CD4-positive, alpha-beta T cell treated with Interleukin-10 for 1 hour (primary cell): Measurements from ENCODE around the gene KCTD5.
"Not testable (repeated sequence)": the region's sequence is repeated elsewhere in the genome, so short reads cannot be mapped to it uniquely, and the experiment has no call there.

Source experiments
- DNase-seq: peaks from one replicate; pipeline ENCODE4 v3.0.0-alpha.2; 2020

Gene KCTD5

DNA sequence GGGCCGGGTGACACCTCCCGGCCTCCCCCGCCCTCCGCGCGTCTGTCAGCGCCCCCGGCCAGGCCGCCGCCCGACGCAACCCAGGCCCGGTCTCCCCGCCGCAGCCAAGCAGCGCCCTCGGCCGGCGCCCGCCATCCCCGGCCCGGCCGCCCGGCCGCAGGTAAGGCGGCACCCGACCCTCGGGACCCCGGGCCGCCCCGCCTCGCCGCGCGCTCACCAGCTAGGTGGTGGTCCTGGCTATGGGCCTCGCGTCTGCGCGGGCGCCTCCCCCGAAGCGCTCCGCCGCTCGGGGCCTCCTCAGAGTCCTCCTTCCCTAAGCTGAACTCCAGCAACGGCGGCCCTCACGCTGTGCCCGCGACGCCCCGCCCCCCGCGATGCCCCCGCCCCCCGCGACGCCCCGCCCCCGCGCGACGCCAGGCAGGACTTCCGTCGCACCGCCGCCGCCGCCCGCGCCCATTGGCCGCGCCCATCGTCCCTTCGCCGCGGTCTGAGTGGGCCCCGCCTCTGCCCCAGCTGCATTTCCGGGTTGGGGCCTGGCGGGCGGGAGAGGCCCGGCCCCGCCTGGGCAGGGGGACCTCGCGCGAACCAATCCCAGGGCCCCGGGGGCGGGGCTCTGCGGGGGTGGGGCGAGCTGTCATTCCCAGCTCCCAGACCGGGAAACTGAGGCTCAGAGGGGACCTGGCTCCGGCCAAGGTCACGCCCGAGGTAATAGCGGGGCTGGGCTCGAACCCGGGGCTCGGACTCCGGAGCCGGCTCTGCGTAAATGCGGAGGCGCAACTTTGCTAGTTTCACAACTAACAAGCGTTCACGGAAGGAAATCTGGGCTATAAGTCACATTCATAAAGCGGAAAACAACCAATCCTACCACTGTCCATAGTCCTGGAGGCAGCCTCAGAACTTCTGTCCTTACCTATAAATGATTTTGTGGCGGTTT, 9.0 kb upstream of the KCTD5 start:
- peak; percentile 97 for DNase-seq

DNA sequence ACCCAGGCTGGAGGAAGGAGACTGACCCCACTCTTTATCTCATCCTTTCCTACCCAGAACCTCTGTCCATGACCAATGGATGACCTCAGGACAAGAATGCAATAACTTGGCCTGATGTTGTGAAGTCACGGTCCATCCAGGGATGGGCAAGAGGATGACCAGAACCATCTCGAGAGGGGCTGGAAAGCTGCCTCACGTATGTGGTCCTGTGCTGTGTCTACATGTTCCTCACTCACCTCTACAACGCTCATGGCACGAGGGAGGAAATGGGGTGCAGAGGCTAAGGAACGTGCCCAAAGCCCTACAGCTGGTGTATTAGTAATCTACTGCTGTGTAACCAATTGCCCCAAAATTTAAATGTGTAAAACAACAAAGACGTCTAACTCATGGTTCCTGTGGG, 7.3 kb upstream of the KCTD5 start:
- DNase-seq = no peak

GRCh38 chr16:2675714-2676113, 6.6 kb upstream of the KCTD5 start:
- no peak for DNase-seq

GRCh38 chr16:2676937-2677336, 5.4 kb upstream of the KCTD5 start:
- not testable (repeated sequence) for DNase-seq

DNA sequence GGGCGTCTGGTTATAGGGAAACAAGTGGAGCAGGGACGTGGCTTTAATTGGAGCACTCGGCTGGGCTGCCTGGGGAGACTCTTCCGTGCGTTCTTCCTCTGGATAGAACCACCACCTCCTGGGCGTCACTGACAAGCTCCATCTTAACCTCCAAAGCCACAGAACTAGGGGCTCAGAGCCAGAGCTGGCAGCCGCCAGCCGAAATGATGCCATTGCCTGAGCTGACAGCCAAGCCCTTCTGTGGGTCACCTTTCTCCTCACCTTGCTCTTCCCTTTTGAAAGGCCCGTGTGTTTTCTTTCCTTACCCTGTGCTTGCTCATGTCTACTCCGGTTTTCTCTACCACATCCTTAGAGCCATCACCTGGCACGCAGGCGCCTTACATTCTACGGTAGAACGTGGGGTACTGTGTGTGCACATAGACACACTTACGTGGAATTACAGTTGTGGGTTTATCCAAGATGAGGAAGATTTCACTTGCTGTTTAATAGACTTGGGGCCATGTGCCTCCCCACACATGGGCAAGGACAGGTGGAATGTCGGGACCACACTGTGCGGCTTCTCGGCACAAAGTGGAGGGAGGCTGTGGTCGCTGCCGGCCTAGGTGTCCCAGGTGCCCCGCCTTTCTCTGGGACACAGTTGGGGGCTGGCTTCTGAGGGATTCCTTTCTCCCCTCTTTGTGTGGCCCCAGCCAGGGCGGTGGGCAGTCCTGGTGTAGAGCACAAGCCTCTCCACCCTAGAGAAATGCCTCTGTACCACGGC, 3.9 kb upstream of the KCTD5 start:
- DNase-seq = not testable (repeated sequence)

DNA sequence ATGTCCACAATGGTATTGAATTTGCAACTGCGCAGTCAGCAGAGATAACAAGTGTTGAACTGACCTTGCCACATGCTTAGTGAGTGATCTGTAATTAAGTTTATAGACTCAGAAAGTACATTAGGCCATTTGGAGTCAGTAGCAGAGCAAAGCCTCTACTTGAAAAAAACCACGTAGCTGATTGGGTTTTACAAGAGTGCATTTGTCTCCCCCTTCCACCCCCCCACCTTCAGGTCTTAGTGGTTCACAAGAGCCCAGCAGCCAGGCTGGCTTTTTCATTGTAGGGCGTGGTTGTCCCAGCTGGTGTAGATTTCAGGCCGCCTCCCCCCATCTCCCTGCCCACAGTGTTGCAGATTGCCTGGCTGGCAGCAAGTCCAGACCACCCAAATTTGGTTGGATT, 2.4 kb upstream of the KCTD5 start:
- not testable (repeated sequence) for DNase-seq

DNA sequence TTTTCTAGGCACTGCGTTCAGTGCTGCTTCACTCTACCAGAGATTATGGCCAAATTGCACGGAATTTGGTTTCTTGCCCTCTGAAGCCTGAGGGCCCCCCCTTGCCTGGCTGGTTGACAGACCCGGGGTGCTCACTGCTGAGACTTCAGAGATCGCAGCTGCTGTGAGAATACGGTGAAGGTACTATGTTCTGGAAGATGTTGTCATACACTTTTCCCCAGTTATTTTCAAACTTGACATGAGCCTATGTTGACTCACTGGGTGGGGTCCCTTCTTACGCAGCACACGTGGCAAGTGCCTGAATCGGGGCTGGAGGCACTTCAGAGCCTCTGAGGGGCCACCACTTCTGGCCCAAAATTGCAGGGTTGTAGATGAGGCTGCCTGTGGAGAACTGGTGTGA, 2.0 kb upstream of the KCTD5 start:
- DNase-seq = not testable (repeated sequence)

DNA sequence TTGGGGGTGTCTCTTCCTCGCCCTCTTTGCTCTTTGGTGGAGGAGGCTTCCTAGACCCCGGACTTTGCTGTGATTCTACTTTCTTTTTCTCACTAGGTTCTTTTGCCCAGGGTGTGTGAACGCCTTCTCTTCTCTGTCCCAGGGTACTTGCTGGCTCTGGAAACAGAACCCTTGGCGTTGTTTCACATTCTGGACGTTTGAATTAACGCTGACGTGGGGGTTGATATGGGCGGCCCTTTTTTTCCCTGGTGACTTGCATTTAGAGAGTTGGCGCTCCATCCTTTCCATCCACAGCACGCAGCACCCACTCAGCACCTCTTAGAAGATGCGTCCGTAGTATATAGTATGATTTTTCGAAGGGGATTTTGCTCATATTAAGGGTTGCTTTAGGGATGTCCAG, 718 bp downstream of the KCTD5 start:
- DNase-seq = not testable (repeated sequence)

GRCh38 chr16:2686075-2686474, 3.8 kb downstream of the KCTD5 start:
- not testable (repeated sequence) for DNase-seq

DNA sequence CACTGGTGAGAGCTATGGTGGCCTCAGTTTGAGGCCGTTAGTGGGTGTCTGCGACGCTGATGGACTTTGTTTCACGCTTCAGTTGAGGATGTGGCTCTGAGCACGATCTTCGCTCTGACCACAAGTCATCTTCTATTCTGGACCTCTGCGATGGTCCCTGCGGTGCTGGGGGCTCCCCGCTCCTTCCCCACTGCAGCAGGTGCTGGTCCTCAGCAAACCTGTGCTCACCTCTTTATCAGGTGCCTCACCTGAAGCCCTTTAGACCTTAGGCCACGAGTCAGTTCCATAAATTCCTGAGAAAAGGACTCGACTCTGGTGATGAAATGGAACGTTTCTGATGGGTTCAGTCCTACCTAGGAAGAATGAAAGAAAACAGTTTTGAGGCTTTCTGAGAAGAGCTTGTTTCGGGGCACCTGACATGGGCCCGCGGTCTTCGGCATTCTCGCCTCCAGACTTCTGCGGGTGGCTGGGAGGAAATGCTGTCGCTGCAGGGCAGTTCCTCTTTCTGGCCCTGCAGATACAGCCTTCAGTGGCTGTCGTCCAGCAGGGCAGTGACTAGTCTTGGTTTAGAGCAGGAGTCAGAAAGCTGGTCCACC, 4.7 kb downstream of the KCTD5 start:
- DNase-seq = peak; percentile 22

- DNase-seq = no peak
These were observed 5.4 kb downstream of the KCTD5 start for GRCh38 chr16:2687531-2688308.

GRCh38 chr16:2689422-2689821, 7.1 kb downstream of the KCTD5 start:
- DNase-seq = not testable (repeated sequence)

DNA sequence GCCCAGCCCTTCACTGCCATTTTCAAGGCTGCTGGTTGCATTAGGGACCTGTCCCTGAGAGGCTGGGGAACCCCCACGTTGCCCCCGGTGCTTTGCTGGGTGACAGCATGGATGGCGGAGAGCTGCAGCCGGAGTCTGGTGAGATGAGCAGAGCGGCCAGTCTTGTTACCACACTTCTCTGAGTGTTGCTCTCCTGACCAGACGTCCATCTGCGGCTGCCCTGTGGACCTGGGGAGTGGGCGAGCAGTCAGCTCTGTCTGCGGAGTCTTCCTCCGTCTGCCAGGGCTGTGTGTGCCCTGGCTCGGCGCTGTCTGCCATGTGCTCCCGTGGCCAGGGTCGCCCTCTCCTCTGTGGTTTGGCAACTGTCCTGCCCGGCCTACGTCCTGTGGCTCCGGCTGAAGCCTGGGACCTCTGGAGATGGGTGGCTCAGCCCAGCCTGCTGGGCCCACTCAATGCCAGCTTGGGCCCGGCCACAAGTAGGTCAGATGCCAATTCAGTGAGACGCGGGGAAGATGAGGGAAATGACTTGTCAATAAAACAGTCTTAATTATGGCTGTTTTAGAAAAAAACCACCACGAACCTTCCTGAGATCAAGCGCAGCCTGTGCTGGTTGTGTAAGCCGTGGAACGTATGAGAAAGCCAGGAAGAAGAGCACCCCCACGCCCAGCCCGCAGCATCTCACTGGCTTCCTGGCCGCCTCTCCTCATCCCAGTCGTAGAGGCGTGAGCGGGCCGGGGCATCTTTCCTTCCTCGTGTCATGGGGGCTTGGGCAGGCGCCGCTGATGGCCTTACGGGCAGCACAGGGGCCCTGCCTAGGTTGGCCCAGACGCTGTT, 7.9 kb downstream of the KCTD5 start:
- DNase-seq = no peak

DNA sequence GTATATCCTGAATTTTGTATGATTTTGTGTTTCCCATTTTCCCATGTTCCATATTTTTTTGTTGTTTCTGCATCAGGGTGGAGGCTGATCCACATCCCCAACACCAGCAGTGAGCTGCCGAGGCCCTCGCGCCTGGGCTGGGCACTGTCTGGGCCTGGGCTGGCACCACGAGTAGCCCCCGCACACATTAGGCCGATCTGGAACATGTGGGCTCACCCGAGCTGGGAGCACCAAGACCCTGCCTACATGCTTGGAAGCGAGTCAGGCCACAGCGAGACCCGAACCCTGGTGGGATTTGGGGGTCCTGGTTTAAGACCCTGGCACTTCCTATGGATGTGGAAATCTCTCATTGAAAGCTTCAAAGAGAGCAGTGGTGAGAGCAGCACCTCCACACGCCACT, 8.5 kb downstream of the KCTD5 start:
- DNase-seq = no peak

GRCh38 chr16:2691491-2692248, 9.3 kb downstream of the KCTD5 start:
- DNase-seq = no peak

DNA sequence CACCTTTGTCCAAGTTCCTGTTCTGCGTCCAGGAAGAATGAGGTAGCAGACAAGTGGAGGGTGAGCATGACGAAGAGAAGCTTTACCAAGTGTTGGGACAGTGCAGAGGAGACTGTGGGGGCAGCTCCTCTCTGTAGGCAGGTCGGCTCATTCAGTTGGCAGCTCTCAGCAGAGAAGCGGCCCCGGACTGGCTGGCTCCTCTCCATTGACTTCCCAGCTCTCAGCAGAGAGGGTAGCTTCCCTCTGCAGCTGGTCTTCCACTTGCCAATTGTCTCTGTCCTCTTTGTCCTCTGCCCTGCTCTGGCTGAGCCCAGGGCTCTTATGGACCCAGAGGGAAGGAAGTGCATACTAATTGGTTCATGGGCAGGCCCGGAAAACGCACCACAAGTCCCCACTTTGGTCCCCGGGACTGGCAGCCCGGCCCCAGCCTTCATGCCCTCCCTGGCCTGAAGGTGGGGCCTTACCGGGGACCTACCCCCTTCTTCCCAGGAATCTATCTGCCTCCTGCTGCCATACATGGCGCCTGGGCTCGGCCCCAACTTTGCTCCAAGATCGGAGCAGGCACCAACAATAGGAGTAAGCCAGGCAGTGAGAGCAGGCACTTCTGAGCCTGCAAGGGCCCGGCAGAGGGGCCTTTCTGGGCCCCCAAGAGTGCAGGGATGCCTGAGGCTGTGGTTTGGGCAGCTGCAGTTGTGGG, 10.1 kb downstream of the KCTD5 start:
- no peak for DNase-seq

DNA sequence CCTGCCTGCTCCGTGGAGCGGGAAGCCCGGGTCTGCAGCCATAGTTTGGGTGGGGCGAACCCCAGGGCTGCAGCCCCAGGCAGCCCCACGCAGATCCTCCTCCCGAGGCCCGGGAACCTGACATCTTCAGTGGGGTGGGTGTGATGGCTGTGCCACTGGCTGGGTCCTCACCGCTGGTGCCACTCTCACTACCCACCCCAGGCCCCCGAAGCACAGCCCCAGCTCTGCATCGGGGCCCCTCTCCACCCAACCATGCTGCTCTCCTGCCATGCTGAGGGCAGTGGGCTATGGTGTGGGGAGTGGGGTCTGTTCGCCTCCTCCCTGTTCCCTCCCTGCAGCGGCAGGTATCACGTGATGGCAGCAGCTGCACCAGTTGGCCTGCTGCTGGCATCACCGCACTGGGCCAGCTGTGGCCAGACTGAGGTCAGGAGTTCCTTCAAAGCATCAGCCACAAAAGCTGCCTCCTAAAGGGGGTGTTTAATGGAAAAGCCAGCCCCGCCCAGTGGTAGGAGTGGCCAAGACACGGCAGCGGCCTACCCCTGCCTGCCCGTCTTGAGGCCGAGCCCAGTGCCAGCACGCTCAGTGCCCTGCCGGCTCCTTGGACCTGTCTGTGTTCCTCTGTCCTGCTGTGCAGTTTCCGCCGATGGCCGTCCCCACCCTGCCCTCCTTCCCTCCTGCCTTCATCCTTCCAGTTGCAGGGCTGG, 10.8 kb downstream of the KCTD5 start:
- DNase-seq = no peak

GRCh38 chr16:2696601-2697250, 14.4 kb downstream of the KCTD5 start:
- DNase-seq = not testable (repeated sequence)

DNA sequence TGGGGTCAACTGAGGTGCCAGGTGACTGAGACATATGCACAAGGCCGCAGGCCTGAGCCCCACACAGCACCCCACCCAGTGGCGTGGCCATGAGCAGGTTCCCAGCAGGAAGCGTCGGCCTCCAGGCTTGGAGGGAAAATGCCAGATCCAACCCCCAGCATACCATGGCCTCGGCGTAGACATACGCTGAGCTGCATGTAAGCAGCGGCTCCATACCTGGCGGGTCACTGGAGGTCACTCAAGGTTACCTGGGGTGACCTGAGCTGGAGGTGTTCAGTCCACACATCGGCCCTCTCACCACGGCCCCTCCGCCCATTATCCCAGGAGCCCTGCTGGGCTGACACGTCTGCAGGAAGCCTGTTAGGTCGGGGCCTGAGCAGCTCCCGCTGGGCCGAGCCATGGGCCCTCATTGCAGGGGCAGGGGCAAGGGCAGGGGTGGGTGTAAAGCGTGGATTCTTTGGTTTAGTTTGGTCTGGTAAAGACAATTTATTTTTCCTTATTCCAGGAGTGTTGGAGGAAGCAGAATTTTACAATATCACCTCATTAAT, 15.2 kb downstream of the KCTD5 start:
- no peak for DNase-seq
